Transverse colon (tissue), 3 donors: ENCODE results near the gene RASEF.

Experiments used
- POLR2A ChIP-seq: fragments of 450-650 bp; IDR thresholded peaks from one replicate; pipeline ENCODE4 v1.6.1; 2016; ENCODE audit warnings: antibody characterized with exemption, mild to moderate bottlenecking, moderate library complexity
- TF ChIP-seq, protein P1 (sequence below), 5 experiments: fragments of 200-600 bp in 3 of 5; fragments of 450-650 bp in 2 of 5; sonication (generic) in 3 of 5; IDR thresholded peaks; 1 replicate in 2 of 5; 2 replicates in 3 of 5; pipeline ENCODE4 v1.5.1; 2016 to 2017; ENCODE audit warnings: antibody characterized with exemption in 5 of 5, inconsistent platforms in 3 of 5, mild to moderate bottlenecking in 2 of 5, moderate library complexity in 1 of 5

- TF ChIP-seq, protein P1, sequence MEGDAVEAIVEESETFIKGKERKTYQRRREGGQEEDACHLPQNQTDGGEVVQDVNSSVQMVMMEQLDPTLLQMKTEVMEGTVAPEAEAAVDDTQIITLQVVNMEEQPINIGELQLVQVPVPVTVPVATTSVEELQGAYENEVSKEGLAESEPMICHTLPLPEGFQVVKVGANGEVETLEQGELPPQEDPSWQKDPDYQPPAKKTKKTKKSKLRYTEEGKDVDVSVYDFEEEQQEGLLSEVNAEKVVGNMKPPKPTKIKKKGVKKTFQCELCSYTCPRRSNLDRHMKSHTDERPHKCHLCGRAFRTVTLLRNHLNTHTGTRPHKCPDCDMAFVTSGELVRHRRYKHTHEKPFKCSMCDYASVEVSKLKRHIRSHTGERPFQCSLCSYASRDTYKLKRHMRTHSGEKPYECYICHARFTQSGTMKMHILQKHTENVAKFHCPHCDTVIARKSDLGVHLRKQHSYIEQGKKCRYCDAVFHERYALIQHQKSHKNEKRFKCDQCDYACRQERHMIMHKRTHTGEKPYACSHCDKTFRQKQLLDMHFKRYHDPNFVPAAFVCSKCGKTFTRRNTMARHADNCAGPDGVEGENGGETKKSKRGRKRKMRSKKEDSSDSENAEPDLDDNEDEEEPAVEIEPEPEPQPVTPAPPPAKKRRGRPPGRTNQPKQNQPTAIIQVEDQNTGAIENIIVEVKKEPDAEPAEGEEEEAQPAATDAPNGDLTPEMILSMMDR (IDR thresholded peaks at IDR 0.05), result no peak
- no peak for TF ChIP-seq POLR2A
Observed at GRCh38 chr9:82981552-82981951, 81.4 kb downstream of the RASEF start.
